Ammon's horn (tissue), 1 donor: ENCODE data around the gene DYNC2H1.

Experiments
- DNase-seq: peaks from one replicate; pipeline ENCODE4 v3.0.0-alpha.2; 2016; ENCODE audit warnings: low spot score

Gene DYNC2H1

DNA sequence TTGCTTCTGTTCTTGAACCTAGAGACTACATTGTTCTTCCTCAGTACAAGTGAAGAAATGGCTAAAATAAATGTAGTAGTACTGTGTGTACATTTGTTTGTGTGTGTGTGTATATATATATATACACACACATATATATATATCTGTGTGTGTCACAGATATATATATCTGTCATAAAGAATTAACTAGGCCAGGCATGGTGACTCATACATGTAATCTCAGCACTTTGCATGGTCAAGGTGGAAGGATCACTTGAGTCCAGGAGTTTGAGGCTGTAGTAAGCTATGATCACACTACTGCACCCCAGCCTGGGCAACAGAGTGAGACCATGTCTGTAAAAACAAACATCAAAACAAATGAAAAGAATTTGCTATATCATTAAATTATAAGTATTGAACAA lies 164.8 kb downstream of the DYNC2H1 start:
- DNase-seq, result no peak

DNA sequence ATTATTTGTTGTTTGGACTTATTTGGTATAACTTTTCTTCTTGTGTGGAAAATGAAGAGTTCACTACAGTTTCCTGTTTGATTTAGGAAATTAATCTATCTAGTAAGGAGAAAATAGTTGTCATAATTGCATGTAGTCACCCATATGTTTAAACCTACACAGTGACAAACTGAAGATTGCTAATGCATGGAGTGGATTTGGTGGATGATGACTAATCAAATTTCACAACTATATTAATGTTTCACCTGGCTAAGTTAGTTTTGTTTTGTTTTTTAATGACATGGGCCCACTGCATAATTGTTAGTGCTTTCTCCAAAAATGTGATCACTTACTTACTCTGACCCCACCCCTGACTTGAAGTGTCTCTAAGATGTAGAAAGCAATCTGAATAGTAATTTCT lies 170.6 kb downstream of the DYNC2H1 start:
- no peak for DNase-seq

DNA sequence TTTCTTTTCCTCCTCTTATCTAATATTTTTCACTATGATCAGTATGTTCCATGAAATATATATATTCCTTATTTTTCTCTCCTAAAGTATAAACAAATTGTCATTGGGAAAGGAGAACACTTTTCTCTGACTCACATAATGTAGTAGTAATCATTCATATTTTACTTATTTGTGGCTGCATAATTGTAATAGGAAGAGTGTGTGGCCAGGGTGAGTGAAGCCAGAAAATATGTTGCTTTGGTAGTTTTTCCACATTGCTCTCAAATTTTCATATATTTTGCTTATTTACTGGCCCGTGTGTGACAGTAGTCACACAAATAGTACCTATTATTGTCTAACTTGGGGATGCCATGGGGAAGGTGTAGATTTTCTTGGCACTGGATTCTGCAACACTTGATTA lies 172.1 kb downstream of the DYNC2H1 start:
- DNase-seq, result no peak

DNA sequence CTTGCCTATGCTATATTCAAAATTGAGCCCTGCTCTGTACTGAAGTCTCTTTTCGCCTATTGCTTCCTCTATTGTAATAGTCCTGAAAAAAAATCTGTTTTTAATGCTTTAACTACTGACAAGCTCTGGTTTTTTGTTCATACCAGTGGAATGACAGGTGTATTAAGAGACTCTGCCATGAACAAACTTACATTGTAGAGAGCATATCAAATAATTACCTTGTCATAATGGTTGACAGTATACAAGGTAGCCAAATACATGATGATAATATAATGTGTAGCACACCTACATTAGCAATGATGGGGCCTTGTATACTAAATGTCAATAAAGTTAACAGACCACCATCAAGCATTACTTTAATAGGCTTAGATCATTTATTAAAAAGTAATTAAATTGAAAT lies 175.0 kb downstream of the DYNC2H1 start:
- DNase-seq, result no peak

DNA sequence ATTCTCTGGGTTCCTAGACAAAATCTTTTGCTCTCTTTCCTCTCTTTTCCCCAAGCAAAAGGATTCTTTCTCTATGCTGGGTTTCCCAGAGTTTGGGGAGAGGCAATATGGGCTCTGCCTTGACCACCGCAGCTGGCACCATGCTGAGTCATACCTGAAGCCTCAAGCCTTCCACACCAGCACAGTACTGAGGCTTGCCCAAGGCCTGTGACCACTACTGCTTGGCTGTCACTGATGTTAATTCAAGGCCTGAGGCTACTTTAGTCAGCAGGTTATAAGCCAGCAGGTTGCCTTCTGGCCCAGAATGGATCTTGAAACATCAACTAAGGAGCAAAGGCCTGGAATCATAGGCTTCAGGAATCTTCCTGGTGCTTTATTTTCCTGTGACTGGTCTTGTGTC lies 185.3 kb downstream of the DYNC2H1 start:
- DNase-seq, result no peak

DNA sequence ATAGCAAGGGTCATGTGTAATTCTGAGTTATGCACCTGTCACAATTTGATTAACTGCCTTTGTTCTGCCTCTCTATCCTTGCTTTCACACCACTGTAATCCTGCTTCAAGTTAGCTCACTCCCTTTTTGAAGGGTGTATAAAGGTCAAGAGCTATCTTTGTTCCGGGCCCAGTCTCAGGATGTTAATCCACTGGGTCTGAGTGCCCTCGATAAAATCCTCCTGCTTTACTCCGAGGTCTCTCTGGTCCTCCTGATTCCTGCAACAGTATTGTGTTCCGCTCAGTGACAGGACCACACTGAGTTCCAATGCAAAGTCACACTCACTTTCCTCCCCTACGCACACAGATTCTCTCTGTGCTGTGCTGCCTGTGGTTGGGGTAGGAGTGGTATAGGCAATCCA lies 186.5 kb downstream of the DYNC2H1 start:
- no peak for DNase-seq

DNA sequence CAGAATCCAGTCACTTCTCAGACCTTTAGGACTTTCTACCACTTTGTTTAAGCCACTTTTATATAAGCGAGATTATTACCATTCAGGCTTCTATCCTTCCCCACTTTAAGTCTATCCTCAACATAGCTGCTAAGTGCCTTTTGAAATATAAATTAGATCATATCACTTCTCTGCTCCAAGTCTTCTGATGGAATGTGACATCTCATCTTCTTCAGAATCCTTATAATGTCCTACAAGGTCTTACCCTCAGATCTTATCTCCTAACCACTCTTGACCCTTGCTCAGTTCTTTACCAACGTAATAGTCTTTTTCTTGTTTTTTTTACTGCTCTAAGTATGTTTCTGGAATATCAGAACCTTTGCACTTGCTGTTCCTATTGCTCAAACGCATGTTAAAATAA lies 188.7 kb downstream of the DYNC2H1 start:
- no peak for DNase-seq

DNA sequence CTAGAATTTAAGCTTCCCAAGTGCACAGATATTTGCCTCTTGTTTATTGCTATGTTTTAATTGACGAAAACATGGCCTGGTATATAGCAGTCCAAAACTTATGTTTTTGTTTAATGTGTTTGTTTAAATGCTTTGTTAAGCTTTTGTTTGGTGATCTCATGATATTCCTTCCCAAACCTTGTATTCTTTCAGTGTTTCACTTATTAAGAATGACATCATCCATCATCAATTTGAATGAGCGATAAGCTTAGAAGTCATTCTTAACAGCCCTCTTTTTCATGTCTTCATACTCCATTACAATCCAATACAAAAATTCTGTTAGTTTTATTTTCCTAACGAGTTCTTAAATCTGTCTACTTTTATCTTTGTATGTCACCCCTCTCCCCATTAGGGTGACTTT lies 206.0 kb downstream of the DYNC2H1 start:
- no peak for DNase-seq

DNA sequence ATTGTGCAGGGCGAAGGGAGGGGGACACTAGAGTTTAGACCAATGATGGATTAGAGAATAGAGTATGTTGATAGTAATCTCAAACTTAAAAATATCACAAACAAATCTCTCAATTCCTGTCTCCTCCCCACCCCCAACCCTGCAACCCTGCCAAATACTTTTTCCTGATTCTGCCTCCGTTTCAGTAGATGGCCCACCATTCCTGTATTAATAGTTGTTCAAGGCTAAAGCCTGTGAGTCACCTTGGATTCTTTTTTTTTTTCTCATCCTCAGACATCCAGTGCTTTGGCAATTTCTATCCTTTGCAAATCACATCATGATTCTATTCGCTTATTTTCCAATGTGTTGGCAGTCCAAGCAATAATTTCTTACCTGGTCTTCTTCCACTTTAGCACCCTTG lies 207.9 kb downstream of the DYNC2H1 start:
- no peak for DNase-seq

DNA sequence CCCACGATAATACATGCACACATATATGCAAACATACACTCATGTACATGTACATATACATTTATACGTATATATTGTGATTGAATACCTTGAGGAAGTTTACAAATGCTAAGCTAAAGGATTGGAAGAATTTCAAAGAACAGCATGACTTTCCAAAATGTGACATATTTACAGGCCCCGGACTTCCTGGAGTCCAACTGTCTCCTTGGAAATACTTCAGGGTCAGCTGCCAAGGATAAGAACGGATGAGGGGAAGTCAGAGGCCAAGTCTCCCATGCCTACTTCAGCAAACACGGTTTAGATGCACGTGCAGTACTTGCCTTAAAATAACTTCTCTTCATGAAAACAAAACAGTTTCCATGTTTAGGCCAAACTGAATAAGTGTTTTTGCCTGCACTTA lies 213.6 kb downstream of the DYNC2H1 start:
- no peak for DNase-seq

DNA sequence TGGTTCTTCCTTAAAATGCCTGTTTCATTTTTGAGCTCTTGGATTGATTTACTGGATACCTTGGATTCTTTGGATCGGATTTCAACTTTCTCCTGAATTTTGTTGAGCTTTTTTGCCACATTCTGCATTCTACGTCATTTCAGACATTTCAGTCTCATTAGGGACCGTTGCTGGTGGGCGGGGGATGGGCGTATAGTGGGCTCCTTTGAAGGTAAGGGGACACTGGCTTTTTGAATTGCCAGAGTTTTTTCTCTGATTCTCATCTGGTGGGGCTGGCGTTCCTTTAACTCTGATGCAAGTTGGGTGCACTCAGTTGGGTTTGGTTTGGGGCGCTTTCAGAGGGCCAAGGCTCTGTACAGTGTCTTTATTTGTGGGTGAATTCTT lies 216.5 kb downstream of the DYNC2H1 start:
- DNase-seq, result no peak

DNA sequence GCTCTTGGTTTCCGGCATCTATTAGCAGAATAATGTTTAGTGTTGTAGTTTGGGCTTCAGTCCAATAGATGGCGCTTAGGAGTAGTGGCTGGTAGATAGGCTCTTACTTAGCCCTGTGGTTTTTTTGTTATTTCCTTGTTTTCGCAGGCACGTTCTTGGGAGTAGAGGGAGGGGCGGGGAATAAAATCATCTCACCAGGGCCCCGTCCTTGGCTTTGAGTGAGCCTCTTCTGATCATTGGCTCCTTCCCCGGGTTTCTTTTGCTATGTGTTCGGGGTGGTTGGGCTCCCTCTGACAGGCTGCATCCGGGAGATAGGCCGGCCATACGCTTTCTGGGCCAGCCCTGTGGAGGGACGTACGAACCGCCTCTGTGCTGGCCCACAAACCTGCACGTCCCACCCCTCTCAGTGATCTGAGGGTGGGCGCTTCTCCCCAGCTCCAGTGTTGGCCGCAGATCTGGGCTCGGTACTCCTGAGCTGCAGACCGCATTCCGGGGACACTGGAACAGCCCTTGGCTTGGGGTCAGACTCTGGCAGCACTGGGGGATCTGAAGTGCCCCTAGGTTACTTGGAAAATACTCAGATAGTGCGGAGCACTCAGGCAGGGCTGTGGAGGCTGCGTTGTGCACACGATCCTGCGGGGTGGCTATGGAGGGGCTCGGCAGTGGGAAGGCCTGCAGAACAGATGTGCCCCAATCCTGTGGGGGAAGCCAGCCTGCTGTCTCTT lies 217.0 kb downstream of the DYNC2H1 start:
- DNase-seq, result peak; percentile 58

DNA sequence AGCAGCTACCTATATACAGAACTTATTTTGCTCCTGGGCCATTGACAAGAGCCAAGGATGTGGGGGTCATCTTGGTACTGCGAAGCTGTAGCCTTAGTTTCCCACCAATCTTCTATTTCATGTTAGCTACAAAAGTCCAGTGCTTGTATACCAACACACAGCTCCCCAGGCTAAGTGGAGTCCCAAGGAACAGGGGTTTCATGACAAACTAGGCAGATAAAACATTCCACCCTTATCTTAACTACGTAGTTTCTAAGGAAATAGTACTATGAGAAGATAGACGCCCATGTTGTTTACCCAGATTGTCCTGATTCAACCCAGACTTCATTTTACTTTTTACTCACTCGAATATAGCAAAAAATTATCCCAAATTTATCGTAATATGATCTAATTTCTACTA lies 218.5 kb downstream of the DYNC2H1 start:
- no peak for DNase-seq

DNA sequence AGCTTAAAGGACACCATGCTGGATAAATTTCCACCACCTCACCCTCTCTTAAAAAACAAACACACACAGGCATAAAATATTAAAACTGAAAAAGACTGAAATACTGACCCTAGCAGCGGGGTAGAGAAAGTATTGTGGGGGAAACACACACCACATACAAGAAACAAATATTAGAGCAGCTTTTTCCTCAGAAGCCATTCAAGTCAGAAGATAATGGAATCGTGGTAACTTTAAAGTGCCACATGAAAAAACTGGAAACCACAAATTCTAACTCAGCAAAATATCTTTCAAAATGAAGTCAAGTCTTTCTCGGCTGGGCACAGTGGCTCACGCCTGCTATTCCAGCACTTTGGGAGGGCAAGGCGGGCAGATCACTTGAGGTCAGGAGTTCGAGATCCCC lies 223.2 kb downstream of the DYNC2H1 start:
- DNase-seq, result no peak

DNA sequence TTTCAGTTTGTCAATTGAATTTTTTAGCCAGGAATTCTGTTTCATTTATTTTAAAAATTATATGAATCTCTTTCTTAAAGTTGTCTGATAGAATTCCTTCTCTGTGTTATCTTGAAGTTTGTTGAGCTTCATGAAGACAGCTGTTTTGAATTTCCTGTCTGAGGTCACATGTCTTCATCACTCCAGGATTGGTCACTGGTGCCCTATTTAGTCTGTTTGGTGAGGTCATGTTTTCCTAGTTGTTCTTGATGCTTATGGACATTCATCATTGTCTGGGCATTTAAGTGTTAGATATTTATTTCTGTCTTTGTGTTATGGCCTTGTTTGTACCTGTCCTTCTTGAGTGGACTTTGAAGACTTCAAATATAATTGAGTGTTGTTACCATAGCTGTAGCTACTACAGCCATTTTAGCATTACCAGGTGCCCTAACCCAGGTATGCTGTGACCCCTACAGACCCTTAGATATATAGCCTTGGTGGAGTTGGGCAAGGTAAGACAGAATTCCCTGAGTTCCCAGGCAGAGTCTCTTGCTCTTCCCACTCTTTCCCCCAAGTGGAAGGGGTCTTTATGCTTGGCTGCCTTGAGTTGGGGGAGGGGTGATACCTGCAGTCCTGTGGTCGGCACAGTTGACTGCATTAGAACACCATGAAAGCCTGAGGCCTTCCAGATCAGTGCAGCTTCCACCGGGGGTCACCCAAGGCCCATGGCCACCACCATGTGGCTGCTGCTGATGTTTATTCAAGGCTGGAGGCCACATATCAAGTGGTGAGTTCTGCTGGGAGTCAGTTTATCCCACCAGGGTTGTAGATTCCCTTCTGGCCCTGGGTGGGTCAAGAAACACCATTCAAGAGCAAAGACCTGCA lies 229.6 kb downstream of the DYNC2H1 start:
- no peak for DNase-seq

DNA sequence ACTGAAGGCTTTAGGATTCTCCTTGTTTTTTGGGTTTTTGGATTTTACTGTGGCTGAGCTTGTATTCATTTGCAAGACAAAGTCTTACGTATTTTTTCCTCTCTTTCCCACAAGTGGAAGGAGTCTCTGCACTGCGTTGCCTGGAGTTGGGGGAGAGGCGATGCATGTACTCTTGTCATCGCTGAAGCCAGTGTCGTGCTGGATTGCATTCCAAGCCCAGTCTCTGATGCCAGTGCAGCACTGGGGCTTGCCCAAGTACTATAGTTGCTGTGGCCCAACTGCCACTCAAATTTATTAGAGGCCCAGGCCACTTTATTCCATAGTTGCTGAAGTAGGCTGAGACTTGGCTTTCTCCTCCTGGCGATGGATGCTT lies 230.2 kb downstream of the DYNC2H1 start:
- DNase-seq, result no peak

DNA sequence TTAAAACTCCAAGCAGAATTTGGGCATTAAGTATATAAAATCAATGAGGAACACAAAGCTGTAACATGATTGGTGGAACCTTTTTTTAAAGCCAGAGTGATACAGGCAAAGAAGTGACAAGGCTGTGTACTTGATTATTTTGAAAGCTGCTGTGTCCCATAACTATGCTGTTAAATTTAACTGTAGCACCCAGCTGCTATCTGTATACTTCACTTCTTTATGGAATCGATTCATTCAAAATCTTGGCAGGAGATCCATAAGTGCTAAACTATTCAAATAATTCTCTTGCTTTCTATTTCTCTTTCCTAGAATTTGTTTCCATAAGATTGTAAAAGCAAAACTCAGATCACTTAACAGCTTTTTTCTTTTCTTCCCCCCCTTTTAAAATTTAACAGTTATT lies 231.7 kb downstream of the DYNC2H1 start:
- no peak for DNase-seq

DNA sequence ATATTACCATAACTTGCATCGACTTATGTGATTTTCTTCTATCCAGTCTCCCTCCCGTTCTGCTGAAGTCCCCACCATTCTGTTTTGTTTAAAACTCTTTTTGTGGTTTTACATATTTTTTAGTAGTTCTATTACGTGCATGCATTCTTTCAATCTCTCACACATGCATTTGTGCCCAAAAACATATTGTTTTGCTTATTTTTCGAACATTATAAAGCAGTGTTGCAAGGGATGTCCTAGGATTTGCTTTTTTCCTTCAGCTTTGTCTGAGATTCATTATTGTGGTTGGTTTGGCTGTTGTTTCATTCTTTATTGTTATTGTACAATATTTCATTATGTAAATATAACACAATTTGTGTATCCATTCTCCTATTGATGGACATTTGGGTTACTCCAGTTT lies 235.7 kb downstream of the DYNC2H1 start:
- DNase-seq, result no peak

DNA sequence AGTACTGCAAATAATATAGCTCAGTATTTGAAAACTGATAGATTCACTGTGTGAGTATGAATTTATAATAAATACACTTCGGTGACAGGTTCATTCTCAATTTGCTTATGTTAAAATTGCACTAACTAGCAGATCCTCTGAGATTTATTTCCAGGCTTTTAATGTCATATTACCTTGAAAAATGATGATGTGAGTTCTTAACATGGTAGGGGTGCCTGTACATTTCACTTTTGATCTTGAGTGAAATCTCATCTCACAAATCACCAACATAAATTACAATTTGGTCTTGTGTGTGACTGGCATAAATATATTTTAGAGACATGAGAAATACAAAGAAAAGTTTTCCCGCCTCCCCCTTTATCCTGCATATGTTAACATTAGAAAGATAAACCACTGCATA lies 240.4 kb downstream of the DYNC2H1 start:
- DNase-seq, result no peak

DNA sequence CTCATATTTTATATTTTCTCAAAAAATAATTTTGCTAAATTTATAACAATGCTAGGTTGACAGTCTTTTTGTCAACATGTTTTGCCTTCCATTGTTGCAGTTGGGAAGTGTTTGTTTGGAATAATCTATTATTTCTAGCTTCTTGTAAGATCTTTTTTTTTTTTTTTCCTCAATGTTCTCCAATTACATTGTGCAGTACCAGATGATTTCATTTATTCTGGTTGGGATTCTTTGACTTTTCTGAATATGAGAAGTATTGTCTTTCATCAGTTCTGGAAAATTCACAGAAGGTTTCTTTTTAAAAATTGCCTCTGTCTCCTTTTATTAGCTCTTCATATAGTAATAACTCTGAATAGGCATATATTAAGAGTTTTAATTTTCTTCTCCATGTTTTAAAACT lies 245.4 kb downstream of the DYNC2H1 start:
- no peak for DNase-seq

DNA sequence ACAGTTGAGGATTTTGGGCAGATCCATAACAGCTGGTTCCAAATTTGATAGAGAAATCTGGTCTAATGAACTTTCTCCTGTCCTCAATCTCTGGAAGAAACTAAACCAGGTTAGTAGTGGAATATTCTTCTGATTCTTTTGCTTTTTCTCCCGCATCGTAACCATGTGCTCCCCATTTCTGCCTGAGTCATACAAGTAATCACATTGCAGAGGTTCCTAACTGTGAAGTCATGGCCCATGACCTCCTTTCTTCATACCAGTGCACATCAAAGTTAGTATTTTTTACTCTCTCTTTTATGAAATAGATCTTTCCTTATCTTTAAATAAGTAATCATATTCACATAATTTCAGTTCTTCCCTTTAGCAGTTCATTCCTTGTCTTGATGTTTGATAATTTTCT lies 249.0 kb downstream of the DYNC2H1 start:
- DNase-seq, result no peak

DNA sequence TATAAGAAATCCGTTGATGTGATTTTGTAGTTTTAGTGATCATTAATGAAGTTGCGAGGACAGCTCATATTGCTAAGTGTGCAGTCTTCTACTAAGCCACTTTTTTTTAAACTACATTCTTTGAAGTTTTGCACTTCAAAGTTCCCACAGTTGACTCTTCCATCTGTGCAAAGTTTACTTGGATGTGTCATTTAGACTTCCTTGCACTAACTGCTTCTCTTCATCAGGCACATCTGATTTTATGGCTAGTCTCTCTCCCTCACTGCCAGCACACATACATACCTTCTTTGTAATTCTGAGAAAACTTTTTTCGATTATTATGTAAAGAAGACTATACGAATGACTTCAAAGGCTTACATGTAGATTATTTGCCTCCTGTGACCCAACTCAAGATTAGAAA lies 250.0 kb downstream of the DYNC2H1 start:
- no peak for DNase-seq

DNA sequence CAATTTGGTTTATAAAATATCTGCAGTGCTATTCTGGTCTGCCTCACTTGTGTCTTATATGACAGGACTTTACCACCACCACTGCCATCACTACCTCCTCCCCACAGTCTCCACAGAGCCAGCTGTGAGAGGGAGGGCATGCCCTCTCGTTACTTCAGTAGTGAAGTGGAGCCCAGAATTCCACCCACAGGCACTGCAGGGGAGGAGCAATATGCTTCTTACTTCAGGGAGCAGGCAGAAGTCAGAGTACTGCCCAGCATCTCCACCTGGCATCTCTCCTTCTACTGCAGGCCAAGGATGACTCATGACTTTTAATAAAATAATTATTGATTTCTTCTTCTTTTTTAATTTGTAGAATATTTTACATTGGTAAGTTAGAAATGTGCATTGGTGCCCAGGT lies 255.5 kb downstream of the DYNC2H1 start:
- DNase-seq, result no peak

DNA sequence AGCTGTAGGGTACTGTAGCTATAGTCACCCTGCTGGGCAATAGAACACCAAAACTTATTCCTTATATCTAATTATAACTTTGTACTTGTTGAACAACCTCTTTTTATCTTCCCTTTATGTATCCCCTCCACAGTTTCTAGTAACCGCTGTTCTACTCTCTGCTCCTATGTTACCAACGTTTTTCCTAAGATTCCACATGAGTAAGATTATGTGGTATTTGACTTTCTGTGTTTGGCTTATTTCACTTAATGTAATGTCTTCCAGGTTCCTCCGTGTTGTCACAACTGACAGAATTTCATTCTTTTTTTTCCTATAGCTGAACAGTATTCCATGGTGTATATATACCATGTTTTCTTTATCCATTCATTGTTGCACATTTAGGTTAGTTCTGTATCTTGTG lies 258.4 kb downstream of the DYNC2H1 start:
- no peak for DNase-seq
